NOMO-1 treated with dmso at 0.1 percent for 144 hours (cell line): ENCODE measurements around the gene IL1R2.

Experiments
- DNase-seq: peaks from one replicate; lab custom pipeline; 2025; ENCODE audit not compliant: unreplicated experiment; lab: John Stamatoyannopoulos, UW

Gene IL1R2

DNA sequence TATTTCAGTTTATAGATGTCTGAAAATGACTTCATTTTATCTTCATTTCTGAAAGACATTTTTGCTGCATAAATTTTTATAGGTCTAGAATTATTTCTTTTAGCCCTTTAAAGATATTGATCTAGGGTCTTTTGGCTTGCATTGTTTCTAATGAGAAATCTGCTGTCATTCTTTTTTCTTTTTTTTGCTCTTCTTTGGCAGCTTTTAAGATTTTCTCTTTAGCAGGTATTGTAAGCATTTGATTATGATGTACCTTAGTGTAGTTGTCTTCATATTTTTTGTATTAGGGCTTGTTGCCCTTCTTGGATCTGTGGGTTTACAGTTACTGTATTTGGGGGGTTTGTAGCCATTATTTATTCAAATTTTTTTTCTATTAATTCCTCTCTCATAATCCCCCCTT is 84.8 kb downstream of the IL1R2 start:
- DNase-seq = no peak
